GM19099 (cell line): ENCODE results near the gene IRF2.

Experiments used
- POLR2A ChIP-seq: IDR thresholded peaks from 3 replicates; pipeline ENCODE4 v1.6.1; 2011; ENCODE audit warnings: low read depth; ENCODE audit not compliant: insufficient read length; ENCODE audit errors: extremely low read depth

Gene IRF2

DNA sequence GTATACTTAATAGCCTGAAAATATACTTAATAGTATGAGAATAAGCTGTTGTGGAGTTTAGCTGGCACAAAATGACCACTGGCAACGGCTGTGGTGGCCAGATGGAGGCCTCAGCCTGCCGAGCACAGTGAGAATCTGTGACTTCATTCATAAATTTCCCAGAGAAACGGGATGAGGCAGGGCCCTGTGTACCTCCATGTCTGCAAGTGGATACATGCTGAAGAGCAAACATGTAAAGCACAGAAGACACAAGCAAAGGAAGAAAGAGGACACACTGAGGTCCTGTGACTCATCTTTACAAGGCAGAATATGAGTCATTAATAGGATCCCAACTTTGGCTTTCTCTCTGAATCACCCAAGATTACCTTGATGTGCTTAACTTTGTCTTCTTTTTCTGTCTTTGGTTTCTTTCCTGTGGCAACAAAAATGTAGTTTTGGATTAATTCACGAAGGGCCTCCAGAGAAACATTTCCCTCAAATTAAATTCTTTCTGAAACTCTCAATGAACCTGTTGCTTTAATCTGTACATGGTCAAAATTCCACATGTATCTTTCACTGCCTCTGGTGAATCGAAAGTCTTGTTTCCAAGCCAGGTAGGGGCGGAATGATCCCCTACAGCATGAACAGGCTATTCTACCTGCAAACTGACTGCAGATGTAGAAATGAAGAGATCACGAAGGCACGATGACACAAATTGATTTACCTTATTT, 56.4 kb downstream of the IRF2 start:
- TF ChIP-seq POLR2A: no peak

DNA sequence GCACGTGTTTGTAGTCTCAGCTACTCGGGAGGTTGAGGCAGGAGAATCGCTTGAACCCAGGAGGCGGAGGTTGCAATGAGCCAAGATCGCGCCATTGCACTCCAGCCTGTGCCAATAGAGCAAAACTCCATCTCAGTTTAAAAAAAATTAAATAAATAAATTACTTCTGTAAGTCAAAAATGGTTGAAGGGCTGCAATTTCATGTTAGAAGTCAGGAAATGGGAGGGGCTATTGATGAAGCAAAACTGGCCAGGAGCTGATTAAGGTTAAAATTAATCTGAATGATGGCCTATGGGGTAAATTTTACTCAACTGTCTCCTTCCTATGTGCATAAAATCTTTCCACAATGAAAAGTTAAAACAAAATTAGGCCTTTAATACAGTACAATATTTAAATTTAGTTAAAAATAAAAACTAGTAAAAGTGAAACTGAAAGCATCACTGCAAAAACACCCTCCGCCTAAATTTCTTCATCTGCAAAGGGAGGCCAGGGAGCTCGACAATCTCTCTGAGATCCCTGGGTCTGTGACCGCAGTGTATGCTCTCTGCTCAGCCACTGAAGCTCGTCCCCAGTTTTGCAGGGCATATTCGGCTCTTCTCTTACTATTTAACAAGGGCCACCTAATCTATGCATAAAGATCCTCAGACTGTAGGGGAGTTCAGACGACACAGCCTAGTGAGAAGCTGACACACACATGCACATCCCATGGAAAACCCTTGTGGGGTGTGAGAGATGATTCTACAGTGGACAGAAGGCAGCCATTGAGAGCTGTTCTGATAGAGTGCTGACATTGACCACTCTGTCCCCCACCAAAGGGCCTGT, 57.2 kb downstream of the IRF2 start:
- no peak for TF ChIP-seq POLR2A

DNA sequence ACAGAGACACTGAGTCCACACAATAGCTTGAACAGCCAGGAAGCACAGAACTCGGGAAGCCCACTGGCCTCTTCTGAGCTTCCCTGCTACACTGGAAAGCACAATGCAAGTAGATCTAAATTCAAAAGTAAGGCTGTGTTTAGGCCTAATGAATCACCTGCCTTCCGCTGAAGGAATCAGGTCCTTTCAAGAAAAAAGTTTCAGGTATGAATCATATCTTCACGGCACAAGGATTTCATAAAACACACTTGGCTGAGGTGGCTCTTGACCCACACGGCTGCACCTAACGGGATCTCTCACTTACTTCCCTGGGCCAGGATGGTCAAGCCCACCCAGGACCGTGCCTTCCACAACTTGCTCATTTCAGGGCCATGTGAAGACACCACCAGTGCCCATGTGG, 59.3 kb downstream of the IRF2 start:
- no peak for TF ChIP-seq POLR2A

DNA sequence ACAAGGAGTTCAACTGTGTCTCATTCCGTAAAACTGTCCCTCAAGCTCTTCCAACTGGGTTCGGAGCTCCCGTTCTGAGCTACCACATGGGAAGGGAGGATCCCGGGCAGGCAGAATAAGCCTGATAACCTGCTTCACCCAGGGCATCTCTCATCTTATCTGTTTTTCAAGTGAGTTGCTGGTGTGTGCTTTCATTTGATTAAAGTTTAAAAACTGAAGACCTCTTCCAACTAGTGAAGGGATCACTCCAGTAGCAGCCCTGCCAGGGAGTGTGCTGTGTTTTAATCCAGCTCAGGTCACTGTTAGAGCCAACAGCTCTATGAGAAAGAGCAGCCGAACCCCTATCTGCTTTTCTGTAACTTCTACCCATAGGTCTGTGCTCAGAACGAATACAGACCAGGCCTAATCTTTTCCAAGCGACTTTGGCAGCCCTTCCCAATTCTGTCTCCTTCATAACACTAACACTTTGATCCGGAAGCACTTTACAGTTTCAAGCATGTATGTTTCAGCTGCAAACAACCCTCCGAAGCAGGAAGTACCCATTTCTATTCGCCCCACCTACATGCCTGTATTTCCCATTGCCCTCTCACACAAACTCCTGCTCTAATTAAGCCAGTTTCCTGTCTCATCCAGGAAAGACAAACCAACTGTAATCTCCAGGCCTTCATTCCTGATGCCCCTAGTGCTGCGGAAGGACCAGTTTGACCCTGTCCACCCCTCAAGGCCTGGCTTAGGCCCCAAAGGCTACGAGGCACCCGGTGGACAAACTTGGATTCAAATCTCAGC, 60.9 kb downstream of the IRF2 start:
- no peak for TF ChIP-seq POLR2A

DNA sequence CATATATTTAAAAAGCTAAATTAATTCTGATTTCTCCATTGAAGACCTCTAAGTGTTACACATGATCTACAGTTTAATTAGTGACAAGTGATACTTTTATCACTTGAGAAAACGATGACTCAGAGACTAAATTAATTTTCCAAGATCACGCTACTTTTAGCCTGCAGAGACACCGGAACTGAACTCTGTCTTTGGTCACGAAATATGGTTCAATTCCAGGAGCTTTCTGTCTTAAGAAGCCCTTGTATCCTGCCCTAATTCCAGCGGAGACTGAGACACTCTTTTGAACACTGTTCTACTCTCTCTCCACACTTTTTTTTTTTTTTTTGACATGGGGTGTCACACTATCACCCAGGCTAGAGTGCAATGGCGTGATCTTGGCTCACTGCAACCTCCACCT, 63.6 kb downstream of the IRF2 start:
- no peak for TF ChIP-seq POLR2A

DNA sequence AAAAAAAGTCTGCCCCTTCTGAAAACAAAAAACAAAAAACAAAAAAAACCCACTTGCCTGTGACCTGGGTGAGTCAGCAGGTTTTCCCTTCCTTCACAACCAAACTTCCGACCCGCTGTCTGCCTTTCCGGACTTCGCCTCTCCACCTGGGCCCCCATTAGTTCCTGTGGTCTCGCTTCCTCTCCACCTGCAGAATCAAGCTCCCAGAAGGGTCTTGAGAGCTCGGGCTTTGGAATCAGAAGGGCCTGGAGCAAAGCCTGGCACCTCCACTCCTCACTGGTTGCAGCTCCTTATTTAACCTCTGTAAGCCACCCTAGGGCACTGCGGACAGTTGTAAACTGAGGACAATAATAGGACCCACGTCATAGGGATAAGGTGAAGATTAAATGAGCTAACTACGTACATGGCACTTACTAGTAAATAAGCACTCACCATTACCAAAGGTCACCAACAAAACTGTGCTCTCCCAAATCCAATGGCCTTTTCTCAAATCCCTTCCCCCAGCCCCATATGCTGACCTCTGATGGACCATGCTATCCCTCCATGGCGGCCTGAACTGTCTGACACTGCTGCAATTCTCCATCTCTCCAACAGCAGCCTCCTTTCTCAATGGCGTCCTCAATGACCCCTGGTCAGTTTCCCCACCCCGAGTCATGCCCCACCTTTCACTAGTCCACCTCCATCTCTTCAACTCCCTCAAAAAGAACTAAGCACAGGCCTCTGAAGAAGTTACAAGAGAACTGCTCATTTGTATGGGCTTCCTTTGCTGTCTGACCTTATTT, 64.2 kb downstream of the IRF2 start:
- TF ChIP-seq POLR2A: no peak

DNA sequence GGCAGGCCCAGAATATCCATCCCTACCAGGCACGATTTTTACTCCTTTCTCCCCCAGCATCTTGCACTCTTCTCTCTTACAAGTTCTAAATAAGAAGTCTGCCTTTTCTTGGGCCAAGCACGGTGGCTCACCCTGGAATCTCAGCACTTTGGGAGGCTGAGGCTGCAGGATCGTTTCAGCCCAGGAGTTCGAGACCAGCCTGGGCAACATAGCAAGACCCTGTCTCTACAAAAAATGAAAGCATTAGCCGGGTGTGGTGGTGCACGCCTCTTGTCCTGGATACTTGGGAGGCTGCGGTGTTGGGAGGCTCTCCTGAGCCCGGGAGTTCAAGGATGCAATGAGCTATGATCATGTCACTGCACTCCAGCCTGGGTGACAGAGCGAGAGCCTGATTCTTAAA, 64.8 kb downstream of the IRF2 start:
- no peak for TF ChIP-seq POLR2A

DNA sequence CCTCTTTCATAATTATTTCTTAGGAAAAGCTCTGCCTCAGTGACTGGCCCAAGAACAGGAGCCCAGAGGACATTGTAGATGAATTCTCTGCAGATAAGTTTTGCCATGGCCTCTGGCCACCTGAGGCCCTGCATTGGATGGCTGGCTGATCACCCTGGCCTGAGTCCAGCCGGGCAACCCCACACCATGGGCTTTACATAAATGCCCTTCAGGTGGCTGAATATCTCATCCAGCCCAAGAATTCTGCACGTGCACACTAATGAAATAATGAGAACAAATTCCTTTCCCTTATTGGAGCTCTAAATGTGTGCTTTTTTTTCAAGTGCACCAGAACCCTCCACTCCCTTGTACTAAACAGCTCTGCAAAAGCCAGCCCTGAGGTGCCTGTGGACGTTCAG, 65.7 kb downstream of the IRF2 start:
- TF ChIP-seq POLR2A: no peak

DNA sequence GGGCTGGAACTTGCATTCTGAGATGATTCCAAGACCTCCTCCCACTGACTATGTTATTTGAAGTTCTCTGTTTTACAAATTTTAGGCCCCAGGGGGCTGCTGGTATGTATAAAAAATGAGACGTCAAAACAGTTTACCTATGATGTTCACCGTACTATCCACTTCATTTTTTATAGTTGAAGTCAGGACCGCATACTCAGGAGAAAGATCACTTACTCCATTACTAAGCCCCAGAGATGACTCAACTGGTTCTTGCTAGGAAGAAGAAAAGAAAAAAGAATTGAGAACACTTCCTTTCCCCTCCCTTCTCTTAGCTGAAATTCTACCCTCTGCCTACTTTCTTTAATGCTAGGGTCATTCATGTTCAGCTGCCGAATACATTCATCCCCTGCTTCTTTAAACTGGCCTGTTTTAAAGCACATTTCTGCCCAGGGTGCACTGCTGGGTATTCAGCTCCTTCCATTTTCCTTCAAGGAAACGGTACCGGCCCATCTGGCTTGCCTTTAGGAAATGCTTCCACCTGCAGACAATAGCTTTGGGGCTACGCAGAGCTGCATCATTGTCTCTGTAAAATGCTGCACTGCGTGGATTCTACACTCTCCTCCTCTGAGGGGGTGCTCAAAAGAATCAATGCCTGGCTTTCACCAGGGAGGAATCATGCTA, 66.2 kb downstream of the IRF2 start:
- TF ChIP-seq POLR2A: no peak

DNA sequence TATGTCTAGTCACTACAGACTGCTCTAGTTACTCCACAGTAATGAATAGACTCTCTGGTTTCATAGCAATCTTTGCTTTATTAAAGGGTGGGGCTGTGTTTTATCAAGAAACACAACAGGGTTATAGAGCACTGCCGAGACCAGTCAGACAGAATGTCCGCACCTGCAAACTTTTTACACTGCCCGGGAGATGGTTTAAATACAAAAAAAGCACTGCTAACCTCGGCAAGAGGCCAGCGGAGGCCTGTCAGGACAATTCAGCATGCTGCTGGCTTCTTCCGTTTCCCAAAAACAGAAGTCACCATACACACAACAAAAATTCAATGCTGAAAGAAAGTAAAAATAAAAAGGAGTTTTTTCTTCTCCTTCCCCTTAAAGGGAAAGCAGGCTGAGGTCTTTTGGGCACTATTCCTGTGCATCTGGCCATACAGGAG, 67.4 kb downstream of the IRF2 start:
- no peak for TF ChIP-seq POLR2A

DNA sequence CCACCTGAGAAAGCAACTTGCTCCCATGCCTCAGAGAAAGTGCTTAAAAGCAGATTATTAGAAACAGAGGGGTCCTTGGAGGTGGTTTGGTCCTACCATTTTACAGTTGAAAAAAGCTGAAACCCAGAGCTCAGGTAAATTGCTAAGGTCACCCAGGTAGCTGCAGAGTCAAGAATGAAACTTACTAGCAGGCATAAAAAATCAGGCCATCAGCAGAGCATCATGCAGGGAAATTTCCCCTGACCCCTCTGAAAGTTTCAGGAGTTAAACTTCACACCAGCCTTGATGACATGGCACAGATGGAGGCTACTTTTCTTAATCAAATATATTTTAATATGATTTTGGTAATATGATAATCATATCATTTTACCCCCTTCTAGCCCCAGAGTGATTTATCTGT, 70.3 kb downstream of the IRF2 start:
- no peak for TF ChIP-seq POLR2A

DNA sequence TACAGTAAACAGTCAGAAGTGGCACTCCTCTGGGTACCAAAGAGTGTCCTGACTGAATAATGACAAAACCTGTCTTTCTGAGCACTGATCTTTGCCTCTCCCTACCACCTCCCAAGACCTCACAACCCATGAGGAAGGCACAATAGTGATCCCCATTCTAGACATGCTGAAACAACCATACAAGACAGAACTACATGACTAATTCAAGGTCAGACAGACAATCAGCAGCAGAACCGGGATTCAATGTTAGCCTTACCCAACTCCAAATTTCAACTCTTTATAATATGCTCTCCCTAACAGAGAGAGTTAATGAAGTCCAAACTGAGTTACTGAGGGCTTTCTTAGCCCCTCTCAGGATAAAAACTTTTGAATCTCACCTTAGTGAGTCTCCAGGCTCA, 71.0 kb downstream of the IRF2 start:
- TF ChIP-seq POLR2A: no peak

DNA sequence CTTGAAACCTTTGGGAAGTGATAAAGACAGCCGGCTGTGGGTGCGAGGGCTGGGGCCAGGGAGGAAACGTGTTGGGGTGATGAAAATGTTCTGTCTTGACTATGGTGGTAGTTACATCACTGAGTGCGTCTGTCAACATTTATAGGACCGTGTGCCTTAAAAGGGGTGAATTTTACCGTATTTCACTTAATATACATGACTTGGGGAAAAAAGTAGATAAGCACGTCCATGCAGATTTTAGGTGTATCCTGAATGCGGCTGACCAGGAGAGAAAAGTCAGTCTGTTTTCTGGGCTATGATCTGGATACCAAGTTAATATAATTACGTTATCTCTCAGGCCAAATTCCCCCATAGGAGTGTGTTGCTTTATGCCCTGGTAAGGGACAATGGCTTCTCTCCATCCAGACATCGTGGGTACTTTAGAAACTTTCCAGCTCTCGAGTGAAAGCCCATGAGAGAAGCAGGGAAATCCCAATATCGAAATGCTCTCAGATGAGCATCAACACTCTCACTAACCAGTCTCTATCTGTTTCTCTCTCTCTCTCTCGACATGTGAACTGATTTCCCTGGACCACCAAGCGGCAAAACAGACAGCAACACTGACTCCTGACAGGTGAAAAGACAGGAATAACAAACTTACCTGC, 71.5 kb downstream of the IRF2 start:
- TF ChIP-seq POLR2A: no peak

DNA sequence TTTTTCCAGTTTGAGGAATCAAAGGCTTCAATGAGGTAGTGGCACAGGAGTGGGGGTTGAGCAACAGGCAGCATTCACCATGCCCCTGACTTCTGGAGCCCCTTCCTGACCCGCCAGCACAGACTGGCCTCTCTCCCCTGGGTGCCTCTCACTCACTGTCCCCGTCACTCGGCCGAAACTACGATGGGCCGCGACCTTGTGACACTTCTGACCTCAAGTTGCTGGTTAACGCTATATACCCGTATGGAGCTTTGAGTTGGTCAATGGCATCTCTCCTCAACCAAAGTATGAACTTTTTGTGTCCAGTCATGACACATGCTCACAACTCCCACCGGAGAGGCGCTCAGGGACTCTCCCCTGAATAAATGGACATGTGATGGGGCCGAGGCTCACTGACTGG, 72.1 kb downstream of the IRF2 start:
- TF ChIP-seq POLR2A: no peak
